ENCODE results near the gene SRGN.

Gene SRGN

DNA sequence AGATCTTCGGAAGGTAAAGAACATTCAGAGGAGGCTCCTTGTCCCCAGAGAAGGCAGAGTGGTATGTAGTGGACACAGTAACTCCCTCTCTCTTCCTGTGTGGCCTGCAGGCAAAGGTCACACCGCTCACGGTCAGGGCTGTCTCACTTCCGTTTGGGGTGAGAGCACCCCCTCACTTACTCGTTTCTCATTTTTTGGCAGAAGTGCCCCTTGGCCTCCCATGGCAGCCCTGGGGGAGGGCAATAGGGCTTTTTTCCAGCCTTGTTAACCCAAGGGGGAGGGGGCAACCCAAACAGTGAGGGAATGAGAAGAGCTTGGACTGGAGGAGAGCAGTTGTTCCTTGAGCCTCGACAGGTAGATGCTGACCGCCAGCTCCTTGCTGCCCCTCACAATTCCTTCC lies 31.8 kb upstream of the SRGN start:
- TF ChIP-seq GATA2 (IDR thresholded peaks at IDR 0.05; ENCODE audit: low read depth, low read length), result no peak
- no peak for TF ChIP-seq GATA3 (IDR thresholded peaks at IDR 0.05; ENCODE audit: low read depth, low read length)

- TF ChIP-seq GATA2 (IDR thresholded peaks at IDR 0.05; ENCODE audit: low read depth, low read length) (no peak), GATA3 (IDR thresholded peaks at IDR 0.05; ENCODE audit: low read depth, low read length) (no peak)
These were observed 31.2 kb upstream of the SRGN start for GRCh38 chr10:69056536-69057260.

DNA sequence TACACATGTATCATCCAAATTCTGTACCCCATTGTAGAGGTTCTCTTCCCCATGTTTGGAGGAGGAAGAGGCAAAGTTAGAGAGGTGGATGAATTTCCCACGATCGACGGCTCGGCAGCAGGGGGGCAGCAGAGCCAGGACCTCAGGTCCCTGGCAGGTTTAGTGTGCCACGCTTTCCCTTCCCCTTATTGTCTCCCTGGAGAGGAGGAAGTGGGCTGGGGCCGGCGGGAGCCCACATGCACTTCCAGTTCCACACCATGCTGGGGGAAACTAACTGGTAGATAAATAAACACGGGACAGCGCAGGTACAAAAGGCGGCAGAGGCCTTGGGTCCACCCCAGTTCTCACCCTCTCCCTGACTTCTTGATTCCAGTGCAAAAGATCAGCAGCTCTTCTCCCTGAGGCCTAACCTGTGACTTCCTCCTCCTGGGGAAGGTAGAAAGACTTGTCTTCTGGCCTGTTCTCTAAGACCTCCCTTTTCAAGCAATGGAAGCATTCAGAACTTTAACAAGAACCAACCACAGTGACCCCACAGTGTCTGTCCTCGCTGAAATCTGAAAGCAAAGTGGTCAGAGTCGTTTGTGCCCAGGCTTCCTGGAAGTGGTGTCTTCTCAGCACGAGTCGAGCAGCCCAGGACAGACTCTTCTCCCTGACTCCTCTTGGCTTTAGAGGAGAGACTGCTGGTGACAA lies 30.5 kb upstream of the SRGN start:
- no peak for TF ChIP-seq GATA2 (IDR thresholded peaks at IDR 0.05; ENCODE audit: low read depth, low read length)
- no peak for TF ChIP-seq GATA3 (IDR thresholded peaks at IDR 0.05; ENCODE audit: low read depth, low read length)

- TF ChIP-seq GATA3 (IDR thresholded peaks at IDR 0.05; ENCODE audit: low read depth, low read length) (no peak), GATA2 (IDR thresholded peaks at IDR 0.05; ENCODE audit: low read depth, low read length) (no peak)
These were observed 30.0 kb upstream of the SRGN start for GRCh38 chr10:69057951-69058297.

- no peak for TF ChIP-seq GATA3 (IDR thresholded peaks at IDR 0.05; ENCODE audit: low read depth, low read length)
- TF ChIP-seq GATA2 (IDR thresholded peaks at IDR 0.05; ENCODE audit: low read depth, low read length), result no peak
These were observed 27.6 kb upstream of the SRGN start for GRCh38 chr10:69060127-69060798.

DNA sequence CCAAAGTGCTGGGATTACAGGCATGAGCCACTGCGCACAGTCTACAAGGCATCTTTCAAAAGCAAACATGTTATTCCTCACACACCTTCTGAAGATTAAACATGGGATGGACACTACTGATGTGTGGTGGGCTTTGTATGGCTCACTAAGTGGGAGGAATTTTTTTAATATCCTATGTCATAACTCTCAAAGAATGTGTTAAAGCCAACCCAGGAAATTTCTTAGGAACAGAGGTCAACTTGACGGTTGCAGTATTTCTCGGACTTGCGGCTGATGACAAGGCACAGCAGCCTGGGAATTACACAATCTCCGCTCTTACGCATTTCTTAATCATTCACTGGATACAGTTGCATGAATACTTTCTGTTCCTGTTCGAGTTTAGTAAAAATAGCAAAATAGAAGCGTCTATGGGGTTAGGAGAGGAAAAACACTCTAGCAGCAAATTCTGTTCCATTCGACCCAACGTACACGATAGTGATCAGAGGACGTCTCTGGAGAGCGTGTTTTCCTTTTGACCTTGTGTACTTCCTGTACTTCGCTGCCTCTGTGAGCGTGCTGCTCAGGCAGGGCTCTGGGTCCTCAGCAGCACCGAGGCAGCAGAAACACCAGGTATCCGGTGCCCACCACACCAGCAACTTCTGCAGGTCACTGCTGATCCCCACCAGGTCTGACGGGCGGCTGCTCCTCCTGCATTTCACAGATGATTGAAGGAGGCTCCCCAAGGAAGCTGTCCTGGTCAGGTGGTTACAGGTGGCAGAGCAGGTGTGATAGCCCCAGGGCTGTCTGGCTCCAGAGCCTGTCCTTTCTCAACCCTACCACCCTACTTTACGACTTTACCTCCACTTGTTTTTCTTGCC lies 26.4 kb upstream of the SRGN start:
- TF ChIP-seq GATA3 (IDR thresholded peaks at IDR 0.05; ENCODE audit: low read depth, low read length) (no peak), GATA2 (IDR thresholded peaks at IDR 0.05; ENCODE audit: low read depth, low read length) (no peak)

DNA sequence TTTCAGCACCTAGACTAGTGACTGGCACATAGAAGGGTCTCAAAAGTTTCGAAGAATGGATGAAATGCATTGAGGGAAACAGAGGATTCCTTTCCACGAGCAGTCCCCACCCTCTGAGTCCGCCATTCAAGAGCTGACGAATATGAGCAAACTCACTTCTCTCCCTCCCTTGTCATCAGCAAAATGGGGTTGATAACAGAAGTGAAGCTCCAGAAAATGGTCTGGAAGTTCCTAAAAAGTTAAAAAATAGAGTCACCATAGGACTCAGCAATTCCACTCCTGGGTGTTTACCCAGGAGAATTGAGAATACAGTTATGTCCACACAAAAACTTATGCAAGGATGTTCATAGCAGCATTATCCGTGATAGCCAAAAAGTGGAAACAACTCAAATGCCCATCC lies 25.0 kb upstream of the SRGN start:
- TF ChIP-seq GATA2 (IDR thresholded peaks at IDR 0.05; ENCODE audit: low read depth, low read length) (no peak), GATA3 (IDR thresholded peaks at IDR 0.05; ENCODE audit: low read depth, low read length) (no peak)

GRCh38 chr10:69064762-69065328 lies 23.1 kb upstream of the SRGN start:
- no peak for TF ChIP-seq GATA2 (IDR thresholded peaks at IDR 0.05; ENCODE audit: low read depth, low read length)
- no peak for TF ChIP-seq GATA3 (IDR thresholded peaks at IDR 0.05; ENCODE audit: low read depth, low read length)

DNA sequence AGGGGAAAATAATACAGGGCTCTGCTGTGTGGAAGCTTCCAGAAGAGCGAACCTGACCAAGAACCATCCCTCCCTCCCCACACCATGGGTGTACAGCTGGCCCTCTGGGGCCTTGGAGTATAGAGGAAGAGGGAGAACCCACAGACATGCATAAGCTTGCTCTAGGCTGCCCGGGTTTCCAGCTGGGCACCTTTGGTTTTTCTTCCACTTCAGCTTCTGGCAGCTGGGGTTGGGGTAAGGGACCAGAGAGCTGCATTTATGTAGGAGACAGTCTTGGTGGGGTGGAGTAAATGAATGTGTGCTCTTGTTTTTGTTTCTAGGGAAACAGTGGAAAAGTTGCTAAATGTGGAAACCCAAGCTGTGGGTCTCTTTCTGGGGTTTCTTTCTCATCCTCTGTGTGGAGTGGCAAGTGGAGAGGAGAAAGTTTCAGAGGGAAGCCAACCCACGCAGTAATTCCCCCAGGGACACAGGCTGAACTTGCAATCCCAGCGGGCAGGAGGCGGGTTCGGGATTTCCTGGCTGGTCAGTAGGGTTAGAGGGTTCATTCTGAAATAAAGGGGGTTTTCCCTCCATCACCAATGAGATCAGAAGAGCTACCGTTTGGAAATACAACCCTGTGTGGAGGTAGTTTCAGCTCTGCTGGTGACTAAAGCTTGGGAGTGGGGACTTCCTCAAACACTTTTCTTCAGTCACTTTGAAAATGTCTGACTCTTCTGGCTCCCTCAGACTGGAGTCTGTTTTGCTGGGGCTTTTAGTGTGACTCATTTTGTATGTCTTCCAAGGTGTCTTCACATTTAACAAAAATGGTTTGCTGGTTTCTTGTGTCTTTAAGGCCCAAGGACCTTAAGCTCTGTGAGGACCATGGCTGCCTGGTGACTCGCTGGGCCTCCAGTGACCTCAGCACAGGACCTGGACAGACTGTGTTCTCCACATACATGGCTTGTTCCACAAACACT lies 22.2 kb upstream of the SRGN start:
- TF ChIP-seq GATA3 (IDR thresholded peaks at IDR 0.05; ENCODE audit: low read depth, low read length), result no peak
- no peak for TF ChIP-seq GATA2 (IDR thresholded peaks at IDR 0.05; ENCODE audit: low read depth, low read length)

- TF ChIP-seq GATA3 (IDR thresholded peaks at IDR 0.05; ENCODE audit: low read depth, low read length) (no peak), GATA2 (IDR thresholded peaks at IDR 0.05; ENCODE audit: low read depth, low read length) (no peak)
These were observed 20.7 kb upstream of the SRGN start for GRCh38 chr10:69067189-69067588.

- TF ChIP-seq GATA3 (IDR thresholded peaks at IDR 0.05; ENCODE audit: low read depth, low read length), result no peak
- TF ChIP-seq GATA2 (IDR thresholded peaks at IDR 0.05; ENCODE audit: low read depth, low read length), result no peak
These were observed 19.4 kb upstream of the SRGN start for GRCh38 chr10:69068549-69068948.

DNA sequence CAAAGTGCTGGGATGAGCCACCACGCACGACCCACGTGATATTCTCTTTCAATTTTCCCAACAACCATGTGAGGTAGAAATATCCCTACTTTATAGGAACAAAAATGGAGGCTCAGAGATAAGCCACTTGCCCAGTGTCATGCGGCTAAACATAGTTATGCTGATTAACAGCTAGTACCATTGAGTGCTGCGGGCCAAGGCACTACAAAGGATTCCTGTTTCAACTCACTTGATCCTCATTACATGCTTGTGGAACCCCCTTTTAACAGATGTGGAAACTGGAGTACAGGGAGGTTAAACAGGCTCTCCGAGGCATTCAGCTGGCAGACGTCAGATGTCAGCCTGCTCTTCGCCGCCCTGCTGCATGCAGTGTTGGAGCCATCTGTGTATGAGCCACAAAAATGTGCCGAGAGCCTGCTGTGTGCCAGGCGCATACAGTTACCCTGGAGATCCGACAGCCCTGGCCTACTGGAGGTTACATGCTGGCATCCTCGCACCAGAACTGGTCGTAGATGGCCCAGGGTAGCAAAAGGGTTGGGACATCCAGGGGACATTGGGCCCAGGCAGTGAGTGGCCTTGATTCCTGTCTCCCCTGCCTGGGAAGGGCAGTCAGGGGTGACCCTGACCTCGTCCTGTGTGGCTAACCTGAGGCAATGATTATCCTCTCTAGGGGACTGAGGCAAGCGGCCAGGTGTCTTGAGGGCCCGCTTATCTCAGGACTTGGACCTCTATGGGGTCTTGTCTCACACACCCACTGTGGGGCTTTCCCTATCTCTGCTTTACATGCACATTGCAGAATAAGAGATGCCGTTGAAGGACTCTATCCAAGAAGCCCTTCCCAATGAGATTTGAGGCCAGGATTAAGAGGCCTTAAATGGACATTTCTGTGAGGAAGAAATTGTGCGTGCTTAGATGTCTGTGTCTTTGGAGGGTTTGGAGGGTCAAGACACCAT lies 18.5 kb upstream of the SRGN start:
- TF ChIP-seq GATA3 (IDR thresholded peaks at IDR 0.05; ENCODE audit: low read depth, low read length) (no peak), GATA2 (IDR thresholded peaks at IDR 0.05; ENCODE audit: low read depth, low read length) (no peak)
